ENCODE measurements around the gene ARHGAP15. TPM values are rescaled to one million over a fixed set of nuclear protein-coding genes. Genes with fewer than 3 reads are reported as not detected.

The ARHGAP15 gene
- total RNA-seq, 1 experiment from 2014 or later = not detected

DNA sequence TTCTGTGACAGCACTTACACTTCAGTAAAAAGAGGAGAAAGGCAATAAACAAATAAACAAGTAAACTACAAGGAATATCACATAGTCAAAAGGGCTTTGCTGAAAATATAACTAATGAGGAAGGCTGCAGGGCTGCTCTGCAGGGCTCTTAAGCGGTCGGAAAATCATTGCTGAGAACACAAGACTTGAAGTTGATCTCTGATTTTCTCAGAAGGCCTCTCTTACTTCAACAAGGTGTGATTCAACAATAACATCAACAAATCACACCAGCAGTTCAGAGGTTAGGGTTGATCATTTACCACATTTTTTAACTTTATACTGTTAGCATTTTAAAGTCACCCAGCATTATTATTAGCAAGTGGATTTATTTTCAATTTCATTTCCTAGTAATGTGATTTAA is 215.6 kb downstream of the ARHGAP15 start:
- DNase-seq (ENCODE audit: low read depth) = no peak

GRCh38 chr2:143345887-143346787 is 216.9 kb downstream of the ARHGAP15 start:
- DNase-seq (ENCODE audit: low read depth) = no peak

- no peak for DNase-seq (ENCODE audit: low read depth)
These were observed 218.1 kb downstream of the ARHGAP15 start for GRCh38 chr2:143347271-143347695.

- DNase-seq (ENCODE audit: low read depth) = no peak
These were observed 218.7 kb downstream of the ARHGAP15 start for GRCh38 chr2:143347901-143348414.

GRCh38 chr2:143354050-143354750 is 225.0 kb downstream of the ARHGAP15 start:
- no peak for DNase-seq (ENCODE audit: low read depth)

- DNase-seq (ENCODE audit: low read depth) = no peak
These were observed 226.7 kb downstream of the ARHGAP15 start for GRCh38 chr2:143355870-143356269.

- DNase-seq (ENCODE audit: low read depth) = no peak
These were observed 227.1 kb downstream of the ARHGAP15 start for GRCh38 chr2:143356336-143356735.

DNA sequence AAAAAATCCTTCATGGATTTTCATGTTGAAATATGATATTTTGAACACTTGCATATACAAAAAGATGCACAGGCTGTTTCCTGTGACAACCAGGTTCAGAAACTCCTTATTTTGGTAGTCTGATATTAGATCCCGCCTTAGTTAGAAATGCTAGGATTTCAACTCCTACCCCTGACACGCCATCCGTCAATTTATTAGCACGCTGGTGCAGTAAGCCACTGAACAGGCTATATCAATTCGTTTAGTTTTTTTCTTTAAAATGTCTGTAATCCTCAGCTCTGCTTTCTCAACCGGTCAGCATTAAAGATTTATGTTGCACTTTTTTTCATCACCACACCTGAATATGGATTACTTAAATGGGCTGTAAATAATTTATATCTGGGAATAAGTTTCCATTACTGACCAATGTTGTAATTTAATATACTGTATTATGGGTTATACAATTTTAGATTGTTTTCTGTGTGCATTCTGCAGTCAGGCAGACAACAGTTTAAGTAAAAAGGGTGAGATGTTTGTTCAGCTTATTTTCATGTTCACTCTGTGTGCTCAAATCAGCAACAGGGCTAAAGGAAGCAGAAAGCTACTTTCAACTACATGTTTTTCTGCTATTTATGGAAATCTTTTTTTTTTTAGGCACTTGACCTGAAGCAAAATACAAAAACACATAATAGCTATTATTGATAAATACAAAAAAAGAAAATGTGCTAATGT is 227.7 kb downstream of the ARHGAP15 start:
- DNase-seq (ENCODE audit: low read depth) = no peak

DNA sequence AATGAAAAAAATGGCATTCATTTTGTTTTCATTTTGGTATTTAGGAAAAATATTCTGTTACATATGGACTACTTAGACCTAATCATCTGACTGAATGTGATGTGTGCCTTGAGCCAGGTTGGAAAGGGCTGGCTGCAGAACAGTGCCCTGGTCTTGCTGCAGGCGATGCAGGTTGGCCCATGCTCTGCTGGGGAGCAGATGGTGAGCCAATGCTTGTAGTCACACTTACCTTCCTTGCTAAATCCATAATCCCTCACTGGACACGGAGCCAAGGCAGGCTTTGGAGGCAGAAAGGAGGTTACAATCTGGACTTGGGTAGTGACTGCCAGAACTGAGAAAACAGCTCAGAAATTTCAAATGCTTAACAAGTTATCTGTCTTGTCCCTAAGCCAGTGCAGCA is 228.7 kb downstream of the ARHGAP15 start:
- DNase-seq (ENCODE audit: low read depth) = no peak

DNA sequence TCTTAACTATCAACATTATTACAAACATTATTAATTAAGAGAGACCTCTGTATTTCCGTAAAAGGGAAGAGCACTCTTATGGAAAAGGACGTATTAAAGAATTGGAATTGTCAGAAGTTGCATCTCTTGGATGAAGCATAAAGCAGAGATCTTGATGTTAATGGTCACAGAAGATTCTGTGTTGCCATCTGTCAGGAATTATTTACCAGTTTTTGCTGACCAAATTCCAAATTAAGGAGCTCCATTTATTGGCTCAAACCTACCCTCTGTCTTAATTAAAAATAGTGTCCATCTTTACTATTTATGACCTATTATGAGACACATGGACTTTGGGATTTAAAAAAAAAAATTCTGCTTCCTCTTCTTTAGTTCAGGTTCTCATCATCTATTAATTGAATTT is 232.1 kb downstream of the ARHGAP15 start:
- DNase-seq (ENCODE audit: low read depth) = no peak

- DNase-seq (ENCODE audit: low read depth) = no peak
These were observed 242.4 kb downstream of the ARHGAP15 start for GRCh38 chr2:143371616-143372015.

- DNase-seq (ENCODE audit: low read depth) = no peak
These were observed 246.2 kb downstream of the ARHGAP15 start for GRCh38 chr2:143375384-143375880.

DNA sequence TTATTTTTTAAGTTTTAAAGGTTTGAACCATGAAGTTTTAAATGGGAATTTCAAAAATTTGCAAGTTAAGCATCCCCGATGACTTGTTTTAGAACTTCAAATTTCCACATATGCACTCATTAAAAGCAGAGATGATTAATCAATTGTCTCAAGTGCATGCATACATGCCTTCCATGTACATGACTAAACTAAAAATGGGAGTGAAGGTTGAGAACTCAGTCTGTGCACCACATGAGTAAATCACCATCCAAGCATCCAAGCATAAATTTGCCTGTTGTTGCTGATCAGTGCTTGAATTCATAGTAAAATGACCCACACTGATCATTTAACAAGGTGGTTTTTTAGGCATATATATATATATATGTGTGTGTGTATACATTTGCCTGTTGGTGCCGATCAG is 249.8 kb downstream of the ARHGAP15 start:
- no peak for DNase-seq (ENCODE audit: low read depth)

- DNase-seq (ENCODE audit: low read depth) = no peak
These were observed 250.7 kb downstream of the ARHGAP15 start for GRCh38 chr2:143379955-143380354.

DNA sequence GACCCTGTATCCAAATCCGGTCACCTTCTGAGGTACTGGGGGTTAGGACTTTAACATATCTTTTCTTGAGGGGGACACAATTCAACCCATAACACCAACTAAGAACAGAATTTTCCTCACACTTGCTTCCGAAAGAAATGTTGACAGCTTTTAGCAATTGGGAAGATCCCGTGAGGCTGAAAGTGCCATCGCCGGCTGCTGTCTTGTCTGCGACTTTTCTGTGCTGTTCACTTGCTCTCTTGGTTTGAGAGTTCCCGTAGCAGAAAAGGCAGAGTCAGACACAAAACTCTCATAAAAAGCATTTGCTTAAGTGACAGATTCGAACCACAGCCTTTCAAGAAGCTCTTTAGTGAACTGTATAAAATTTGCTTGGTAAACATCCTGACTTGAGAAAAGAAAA is 253.4 kb downstream of the ARHGAP15 start:
- DNase-seq (ENCODE audit: low read depth) = no peak

DNA sequence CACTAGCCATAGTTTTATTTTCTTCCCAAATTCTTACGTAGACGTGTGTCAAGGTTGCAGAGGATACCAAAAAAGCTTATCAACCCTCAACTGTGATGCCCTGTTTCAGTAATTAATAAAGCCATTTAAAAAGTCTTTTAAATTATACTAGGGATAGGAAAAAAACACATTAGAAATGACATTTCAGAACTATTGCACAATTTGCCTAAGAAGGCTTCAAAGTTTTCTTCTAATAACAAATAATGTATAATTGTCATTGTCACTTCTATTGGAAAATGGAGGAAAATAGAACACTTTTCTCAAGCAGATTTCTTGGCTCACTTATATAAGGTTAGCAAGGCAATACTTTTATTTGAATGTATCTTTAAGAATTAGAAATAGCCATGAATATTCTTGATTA is 253.8 kb downstream of the ARHGAP15 start:
- no peak for DNase-seq (ENCODE audit: low read depth)

GRCh38 chr2:143384111-143384510 is 254.9 kb downstream of the ARHGAP15 start:
- no peak for DNase-seq (ENCODE audit: low read depth)

GRCh38 chr2:143390171-143390570 is 261.0 kb downstream of the ARHGAP15 start:
- no peak for DNase-seq (ENCODE audit: low read depth)

DNA sequence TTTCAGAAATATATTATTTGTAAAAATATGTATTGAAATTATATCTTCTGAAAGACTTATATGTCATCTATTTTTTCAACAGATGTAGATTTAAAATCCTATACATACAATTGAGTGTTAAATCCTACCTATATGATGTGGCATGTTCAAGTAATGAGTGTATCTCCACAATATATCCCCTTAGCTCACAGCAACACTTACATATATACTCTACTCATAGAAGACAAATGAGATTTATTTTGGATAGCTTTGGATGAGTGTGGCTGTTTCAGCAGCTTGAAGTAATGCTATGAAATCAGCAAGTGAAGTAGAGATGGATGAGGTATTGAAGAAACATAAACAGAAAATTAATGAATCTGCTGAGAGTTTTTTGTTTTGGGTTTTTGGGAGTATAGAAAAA is 263.1 kb downstream of the ARHGAP15 start:
- no peak for DNase-seq (ENCODE audit: low read depth)

GRCh38 chr2:143394062-143394461 is 264.8 kb downstream of the ARHGAP15 start:
- DNase-seq (ENCODE audit: low read depth) = peak; percentile 1

DNA sequence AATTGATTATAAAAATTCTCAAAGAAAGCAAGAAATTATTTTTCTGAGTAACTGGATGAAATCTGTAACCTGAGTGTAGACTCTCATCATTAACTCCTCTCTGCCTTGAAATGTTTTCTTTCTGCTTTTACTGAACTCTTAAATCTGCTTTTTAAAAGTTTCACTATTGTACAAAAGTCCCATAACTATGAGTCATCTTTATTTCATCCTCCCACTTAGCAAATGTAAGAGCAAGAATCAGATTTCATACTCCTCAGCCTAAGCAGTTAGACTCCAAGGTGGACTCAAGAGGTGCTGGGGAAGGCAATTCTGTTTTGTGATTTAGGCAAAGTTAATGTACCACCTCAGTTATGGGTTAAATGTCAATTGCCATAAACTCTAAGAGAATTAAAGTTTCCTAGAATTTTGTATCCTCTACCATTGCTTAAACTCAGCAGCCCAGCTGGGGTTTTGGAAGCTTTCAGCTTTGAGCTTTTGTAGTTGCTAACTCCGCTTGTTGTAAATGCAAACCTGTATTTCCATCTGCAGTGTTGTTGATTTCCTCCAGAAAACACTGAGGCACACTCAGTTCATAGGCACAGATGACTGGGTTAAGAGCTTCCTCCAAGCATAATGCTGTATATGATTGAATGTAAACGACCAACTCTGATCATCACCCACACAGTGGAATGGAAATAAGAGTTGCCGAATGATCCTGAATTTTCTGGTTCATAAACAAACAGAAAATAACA is 268.8 kb downstream of the ARHGAP15 start:
- DNase-seq (ENCODE audit: low read depth) = peak; percentile 38
